Cardiac muscle cell (in vitro differentiated cells and primary cell): Measurements from ENCODE around the gene CCND2. TPM values are rescaled to one million over a fixed set of nuclear protein-coding genes. Genes with fewer than 3 reads are reported as not detected.

Experiments
- DNase-seq, 2 donors: peaks; one replicate each; pipeline versions ENCODE4 v3.0.0 to v3.0.0-alpha.2; 2010 to 2017; ENCODE audit warnings: low read depth in 1 of 2, low spot score in 1 of 2
- H3K27ac ChIP-seq: fragments of 200-600 bp; sonication (generic); 2 replicates; pipeline ENCODE4 v1.5.1; 2016
- H3K27me3 ChIP-seq: fragments of 200-600 bp; sonication (generic); 2 replicates; pipeline ENCODE4 v1.6.0; 2016; ENCODE audit warnings: control low read depth
- H3K36me3 ChIP-seq: fragments of 200-600 bp; sonication (generic); 2 replicates; pipeline ENCODE4 v1.5.1; 2016; ENCODE audit warnings: control low read depth
- H3K4me1 ChIP-seq: fragments of 200-600 bp; sonication (generic); 2 replicates; pipeline ENCODE4 v1.8.1; 2017; ENCODE audit warnings: low read depth, mild to moderate bottlenecking, mixed run types
- H3K4me3 ChIP-seq: fragments of 200-600 bp; sonication (generic); 2 replicates; pipeline ENCODE4 v1.5.1; 2016; ENCODE audit warnings: mild to moderate bottlenecking
- H3K9me3 ChIP-seq: fragments of 200-600 bp; sonication (generic); 2 replicates; pipeline ENCODE4 v1.5.1; 2017; ENCODE audit warnings: low read depth, mild to moderate bottlenecking, control low read depth
- polyA plus RNA-seq: library from polyadenylated mRNA; unstranded; fragments of >200 nt; fragmentation: Nextera tagmentation; extraction: Ambion mirVana; gene quantifications from 2 replicates; pipeline ENCODE4 v1.2.1, GENCODE V29; 2016
- total RNA-seq: library from RNA; depleted of rRNA; stranded (reverse); fragments of >200 nt; gene quantifications from 2 replicates; pipeline ENCODE4 v1.2.3, GENCODE V29; 2016
- TF ChIP-seq, protein P1 (sequence below): IDR thresholded peaks from 2 replicates; pipeline ENCODE4 v1.5.1; 2012; ENCODE audit warnings: low read depth, mild to moderate bottlenecking, low read length

CCND2 gene
- total and polyA plus RNA-seq, 2 experiments from 2014 or later = 89.9 to 91.5 TPM

DNA sequence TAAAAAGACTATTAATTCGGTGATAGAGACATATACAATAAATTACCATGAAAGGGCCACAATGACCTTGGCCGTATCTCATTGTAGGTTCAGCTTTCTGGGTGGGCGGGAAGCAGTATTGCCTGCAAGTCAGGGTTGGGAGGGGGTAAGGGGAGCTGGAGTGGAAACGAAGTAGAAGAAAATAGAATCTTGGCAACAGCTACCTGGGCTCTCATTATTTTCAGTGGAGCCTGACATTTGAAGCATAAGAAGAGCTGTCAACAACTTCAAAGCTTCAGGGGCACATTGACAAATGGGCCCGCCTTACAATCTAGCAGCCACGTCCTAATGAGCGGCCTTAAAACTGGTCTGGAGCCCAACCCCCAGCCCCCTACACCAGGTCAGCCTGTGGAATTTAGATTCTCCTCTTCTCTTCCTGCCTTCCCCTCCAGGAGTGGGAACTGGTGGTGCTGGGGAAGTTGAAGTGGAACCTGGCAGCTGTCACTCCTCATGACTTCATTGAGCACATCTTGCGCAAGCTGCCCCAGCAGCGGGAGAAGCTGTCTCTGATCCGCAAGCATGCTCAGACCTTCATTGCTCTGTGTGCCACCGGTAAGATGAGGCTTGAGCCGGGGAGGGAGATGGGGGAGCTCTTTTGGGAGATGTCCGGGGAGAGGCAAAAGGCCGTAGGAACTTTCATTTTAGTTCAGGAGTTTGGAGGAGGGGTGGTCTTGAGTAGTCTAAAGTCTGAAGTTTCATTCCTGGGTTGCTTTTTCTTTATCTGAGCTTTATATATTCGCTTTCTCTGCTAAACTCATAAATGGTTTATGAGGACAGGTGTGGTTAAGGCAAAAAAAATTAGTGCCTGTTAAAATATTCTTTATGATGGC, 5.0 kb downstream of the CCND2 start:
- no peaks in the 10 kb centered on the region for H3K27me3 ChIP-seq
- peaks cover 40% of the 10 kb centered on the region for H3K4me1 ChIP-seq
- peaks cover 4% of the 10 kb centered on the region for H3K36me3 ChIP-seq
- DNase-seq = peak in 1 of 2 donors; percentile 64
- no peak overlapping the region for H3K4me3 ChIP-seq
- TF ChIP-seq, protein P1, sequence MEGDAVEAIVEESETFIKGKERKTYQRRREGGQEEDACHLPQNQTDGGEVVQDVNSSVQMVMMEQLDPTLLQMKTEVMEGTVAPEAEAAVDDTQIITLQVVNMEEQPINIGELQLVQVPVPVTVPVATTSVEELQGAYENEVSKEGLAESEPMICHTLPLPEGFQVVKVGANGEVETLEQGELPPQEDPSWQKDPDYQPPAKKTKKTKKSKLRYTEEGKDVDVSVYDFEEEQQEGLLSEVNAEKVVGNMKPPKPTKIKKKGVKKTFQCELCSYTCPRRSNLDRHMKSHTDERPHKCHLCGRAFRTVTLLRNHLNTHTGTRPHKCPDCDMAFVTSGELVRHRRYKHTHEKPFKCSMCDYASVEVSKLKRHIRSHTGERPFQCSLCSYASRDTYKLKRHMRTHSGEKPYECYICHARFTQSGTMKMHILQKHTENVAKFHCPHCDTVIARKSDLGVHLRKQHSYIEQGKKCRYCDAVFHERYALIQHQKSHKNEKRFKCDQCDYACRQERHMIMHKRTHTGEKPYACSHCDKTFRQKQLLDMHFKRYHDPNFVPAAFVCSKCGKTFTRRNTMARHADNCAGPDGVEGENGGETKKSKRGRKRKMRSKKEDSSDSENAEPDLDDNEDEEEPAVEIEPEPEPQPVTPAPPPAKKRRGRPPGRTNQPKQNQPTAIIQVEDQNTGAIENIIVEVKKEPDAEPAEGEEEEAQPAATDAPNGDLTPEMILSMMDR = no peak
- H3K9me3 ChIP-seq = no peaks in the 10 kb centered on the region
- peak overlapping the region; percentile 46 for H3K27ac ChIP-seq

DNA sequence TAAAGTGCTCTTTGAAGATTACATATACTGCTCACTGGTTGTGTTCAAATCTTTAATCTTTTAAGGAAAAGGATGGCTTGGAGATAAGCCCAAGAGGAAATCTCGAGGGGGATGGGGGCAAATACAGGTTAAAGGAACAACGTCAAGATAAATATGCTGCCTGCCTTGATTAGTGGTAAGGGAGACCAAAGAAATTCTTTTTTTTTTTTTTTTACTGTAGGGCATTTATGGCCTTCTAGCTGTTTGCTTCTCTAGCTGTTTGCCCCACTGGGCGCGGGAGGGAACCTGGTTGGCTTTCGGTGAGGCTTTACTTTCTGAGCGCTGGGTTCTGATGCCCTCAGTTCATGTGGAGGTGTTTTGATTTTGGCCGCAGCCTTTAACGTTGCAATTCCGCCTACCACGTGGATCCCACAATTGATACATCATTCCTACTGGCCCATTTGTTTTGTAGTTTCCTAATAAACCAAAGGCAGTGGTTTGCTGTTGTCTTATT, 5.7 kb downstream of the CCND2 start:
- peaks cover 10% of the 10 kb centered on the region for H3K36me3 ChIP-seq
- no peak overlapping the region for H3K4me3 ChIP-seq
- no peaks in the 10 kb centered on the region for H3K27me3 ChIP-seq
- H3K9me3 ChIP-seq = no peaks in the 10 kb centered on the region
- no peak for DNase-seq
- H3K4me1 ChIP-seq = peaks cover 40% of the 10 kb centered on the region
- TF ChIP-seq, protein P1 = no peak
- H3K27ac ChIP-seq = no peak overlapping the region

DNA sequence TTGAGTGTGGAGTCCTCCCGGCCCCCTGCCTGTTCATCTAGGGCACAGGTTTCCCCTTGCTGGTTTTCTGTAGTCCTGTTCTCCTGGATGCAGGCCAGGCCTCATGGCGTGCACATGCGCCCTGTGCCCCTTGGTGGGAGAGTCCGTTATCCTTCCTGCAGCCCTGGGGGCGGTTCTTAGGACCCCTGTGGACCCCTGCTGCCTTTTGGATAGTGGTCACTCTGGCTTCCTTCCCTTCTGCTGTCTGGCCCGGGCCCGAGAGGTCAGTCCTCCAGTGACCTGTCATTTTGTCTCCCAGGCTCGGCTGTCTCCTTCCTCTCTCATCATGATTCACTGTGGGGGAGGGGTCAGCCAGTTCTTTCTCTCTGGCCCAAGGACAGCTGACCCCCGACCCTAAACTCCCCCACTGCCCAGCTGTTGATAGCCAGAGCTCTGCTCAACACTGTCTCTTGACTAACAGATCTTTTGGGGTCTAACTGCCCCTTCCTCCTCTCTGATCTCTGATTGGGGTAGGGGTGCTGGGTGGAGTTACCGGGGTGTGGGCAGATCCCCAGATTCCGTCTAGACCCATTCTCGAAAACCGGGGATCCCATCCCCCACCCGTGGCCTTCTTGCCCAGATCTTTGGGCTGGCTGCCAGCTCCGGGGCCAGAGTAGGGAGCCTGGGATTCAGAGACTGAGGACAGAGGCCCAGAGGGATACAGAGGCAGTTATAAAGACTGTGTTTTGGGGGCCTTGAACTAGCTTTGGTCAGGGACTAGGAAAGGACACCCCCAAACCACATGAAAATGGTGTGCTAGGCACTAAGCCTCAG, 7.0 kb downstream of the CCND2 start:
- Histone ChIP-seq H3K4me1 (peaks cover 40% of the 10 kb centered on the region), H3K9me3 (no peaks in the 10 kb centered on the region), H3K27ac (no peak overlapping the region), H3K36me3 (peaks cover 18% of the 10 kb centered on the region), H3K4me3 (no peak overlapping the region), H3K27me3 (no peaks in the 10 kb centered on the region)
- TF ChIP-seq, protein P1 = no peak
- peak in 1 of 2 donors; percentile 25 for DNase-seq

DNA sequence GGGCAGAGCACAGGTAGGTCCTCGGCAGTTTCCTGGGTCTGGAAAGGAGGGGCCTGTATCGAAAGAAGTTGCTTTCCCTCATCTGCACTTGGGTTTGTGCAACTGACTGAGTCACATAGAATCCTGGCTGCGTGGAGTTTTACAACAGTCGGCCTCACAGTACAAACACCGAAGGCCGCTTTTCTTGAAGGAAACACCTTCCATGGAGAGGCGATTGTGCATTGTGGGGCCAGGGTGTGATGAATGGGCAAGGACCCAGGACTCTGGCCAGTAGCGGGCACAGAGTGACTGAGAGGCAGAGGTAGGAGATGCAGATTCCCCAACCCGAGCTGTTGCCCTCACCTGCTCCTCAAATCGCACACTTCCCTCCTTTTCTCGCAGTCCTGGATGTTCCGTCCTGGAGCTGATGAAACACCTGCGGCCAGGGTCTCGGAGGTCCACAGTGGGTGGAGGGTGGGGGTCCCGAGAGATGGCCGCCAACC, 7.7 kb downstream of the CCND2 start:
- Histone ChIP-seq H3K9me3 (no peaks in the 10 kb centered on the region), H3K4me1 (peaks cover 40% of the 10 kb centered on the region), H3K4me3 (no peak overlapping the region), H3K36me3 (peaks cover 24% of the 10 kb centered on the region), H3K27me3 (no peaks in the 10 kb centered on the region), H3K27ac (no peak overlapping the region)
- peak in 1 of 2 donors; percentile 43 for DNase-seq
- TF ChIP-seq, protein P1 = no peak

DNA sequence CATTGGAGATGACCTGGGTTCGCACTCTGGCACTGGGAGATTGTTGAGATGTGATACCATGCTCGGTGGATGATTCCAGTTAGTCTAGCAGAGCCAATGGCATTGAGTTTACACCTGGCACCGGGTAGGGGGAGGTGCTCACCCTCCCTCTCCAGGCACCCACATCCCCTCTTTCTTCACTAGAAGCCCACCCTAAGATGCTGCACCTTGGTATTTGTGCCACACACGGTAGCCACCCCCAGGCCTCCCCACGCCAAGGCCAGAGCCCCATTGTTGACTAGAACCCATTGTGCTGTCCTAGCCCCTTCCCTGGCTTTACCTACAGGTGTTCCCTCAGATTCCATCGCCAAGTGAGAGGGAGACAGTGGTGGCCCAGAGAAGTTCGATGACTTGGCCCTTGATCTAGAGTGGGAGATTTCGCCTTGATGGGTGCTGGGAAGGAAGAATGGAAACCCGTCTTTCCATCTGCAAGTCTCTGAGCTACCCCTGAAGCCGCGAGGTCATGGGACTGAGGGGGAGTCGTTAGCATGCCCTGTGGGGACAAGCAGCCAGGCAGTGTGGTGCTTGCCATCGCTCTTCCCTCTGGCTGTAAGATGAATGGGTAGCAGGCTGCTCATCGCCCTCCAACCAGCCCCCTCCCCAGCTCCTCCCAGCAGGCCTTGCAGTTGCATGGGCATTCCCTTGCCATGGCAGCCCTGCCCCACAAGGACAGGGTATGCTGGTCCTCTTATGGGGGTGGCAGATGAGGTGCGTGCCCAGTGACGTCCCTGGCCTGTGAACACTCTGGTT, 8.7 kb downstream of the CCND2 start:
- no peaks in the 10 kb centered on the region for H3K27me3 ChIP-seq
- no peak overlapping the region for H3K27ac ChIP-seq
- no peaks in the 10 kb centered on the region for H3K9me3 ChIP-seq
- H3K4me1 ChIP-seq = peaks cover 31% of the 10 kb centered on the region
- DNase-seq = no peak
- TF ChIP-seq, protein P1 = no peak
- H3K36me3 ChIP-seq = peaks cover 32% of the 10 kb centered on the region
- no peak overlapping the region for H3K4me3 ChIP-seq
